ENCODE data around the gene HIRA.
"Not testable (repeated sequence)": the region's sequence is repeated elsewhere in the genome, so short reads cannot be mapped to it uniquely, and the experiment has no call there.

HIRA gene

GRCh38 chr22:19438298-19438697, 6.8 kb upstream of the HIRA start:
- no peak for DNase-seq

- DNase-seq = not testable (repeated sequence)
These were observed 5.1 kb upstream of the HIRA start for GRCh38 chr22:19436444-19437161.

DNA sequence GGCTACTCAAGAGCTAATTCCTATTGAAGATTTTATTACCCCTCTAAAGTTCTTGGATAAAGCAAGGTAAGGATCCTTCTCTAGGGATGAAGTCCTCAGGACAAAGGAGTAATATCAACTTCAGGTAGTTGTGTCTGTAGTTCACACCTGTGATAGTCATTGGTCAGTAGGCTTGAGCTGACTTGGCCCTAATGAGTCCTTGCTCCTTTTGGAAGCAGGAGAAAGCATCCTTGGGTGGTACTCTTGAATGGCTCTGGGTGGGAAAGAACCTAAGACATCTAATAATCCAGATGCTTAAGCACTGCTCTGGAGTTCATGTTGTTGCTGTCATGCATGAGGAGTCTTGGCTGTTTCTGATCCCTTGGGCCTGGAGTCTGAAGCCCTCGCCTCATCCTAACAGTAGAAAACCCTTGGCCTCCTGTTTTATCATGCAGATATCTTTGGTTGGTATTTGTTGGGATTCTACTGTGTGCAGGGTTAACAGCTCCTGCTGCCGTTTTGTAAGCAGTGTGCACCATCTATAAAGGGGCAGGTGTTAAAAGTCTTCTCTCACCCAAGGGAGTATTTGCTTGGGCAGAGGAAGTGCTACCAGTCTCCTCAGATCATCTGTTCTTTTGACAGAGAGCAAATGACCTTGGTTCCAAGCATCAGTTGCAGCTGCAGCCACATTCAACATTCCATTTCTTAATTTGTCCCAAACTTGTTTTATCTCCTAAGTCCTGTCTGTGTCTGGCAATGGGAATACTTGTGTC, 3.5 kb upstream of the HIRA start:
- DNase-seq = no peak

DNA sequence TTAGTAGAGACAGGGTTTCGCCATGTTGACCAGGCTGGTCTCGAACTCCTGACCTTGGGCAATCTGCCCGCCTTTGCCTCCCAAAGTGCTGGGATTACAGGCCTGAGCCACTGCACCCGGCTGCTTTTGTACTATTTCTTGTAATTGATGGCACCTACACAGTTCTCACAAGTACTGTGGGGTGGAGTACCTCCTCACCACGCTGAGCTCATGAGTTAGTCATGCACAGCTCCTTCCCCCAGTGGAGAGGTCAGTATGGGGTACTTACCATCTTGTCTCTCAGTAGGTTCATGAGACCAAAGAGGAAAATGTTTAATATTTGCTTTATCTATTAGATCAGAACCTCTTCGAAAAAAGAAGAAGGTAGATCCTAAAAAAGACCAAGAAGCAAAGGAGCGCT, 2.9 kb upstream of the HIRA start:
- DNase-seq = no peak

DNA sequence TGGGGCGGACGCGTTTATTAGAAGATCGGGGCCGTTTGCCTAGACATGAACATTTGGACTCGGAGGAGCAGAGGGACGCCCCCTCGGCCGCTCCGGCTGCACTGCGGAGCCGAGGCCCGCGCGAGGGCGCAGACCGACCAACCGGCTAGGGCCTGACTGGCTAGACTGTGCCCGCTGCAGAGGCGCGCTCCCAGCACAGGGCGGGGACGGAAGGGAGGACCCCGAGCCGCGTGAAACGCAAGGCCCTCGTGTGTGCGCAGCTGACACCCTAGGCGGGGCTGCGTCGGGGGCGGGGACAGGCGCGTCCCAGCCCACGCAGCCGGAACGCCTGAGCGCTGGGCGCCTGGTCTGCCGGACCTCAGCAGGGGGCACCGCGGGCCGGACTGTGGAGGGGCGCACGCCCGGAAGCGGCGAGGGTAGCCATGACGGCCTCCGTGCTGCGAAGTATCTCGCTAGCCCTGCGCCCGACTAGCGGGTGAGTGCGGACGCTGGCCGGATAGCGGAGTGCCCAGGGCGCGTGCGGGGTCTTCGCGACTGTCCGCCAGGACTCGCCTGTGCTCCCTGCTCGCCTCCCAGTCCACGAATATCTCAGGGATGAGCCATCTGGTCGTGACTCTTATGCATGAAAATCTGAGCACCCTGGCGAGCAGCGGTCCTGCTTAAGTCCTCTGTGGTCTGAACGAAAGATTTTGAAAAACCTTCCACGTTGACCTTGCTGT, 759 bp upstream of the HIRA start, which contains the start of gene MRPL40:
TSS of gene MRPL40 (plus strand) at position 413 of the 719 bp plus-strand sequence. CDS start at position 423, 10 bp downstream.
- peak; percentile 78 for DNase-seq

GRCh38 chr22:19430890-19431541, 517 bp downstream of the HIRA start:
- DNase-seq = no peak

DNA sequence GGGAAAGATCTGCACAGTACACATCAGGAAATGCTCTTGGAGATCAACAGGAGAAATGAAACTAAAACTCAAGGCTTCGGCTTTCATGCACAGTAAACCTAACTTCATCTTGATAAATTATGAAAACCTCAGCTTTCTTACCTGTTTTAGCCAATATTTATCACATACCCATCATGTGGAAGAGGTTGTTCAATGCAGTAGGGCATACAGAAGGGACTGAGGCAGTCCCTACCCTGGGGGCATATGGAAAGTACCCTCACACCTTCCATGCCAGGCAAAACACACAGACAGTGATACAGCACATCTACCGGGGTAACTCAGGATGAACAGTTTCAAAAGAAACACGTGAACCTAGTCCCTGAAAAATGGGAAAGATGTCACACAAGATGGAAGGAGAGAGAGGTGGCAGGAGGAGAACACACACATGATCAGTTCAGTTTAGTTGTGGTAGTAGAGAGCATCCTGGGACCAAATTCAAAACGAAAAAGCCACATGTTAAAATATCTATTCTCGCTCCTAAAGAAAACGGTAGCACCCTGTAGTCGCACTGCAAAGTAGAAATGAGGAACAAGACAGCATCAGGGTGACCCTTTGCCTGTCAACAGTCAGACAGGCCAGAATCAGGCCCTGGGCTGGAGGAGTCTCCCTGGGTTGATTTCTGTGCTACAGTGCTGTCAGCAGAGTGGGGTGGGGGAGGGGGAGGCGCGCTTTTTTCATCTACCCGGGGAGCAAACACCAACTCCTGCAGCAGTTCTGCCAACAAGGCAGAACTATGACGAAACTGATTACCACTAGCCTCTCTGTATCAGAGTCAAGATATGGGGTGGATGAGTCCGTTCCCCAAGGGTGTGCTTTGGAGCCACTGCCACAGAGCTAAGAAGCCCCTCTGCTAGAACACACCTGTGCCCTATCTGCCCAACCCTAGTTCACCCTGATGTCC, 1.3 kb downstream of the HIRA start:
- no peak for DNase-seq

DNA sequence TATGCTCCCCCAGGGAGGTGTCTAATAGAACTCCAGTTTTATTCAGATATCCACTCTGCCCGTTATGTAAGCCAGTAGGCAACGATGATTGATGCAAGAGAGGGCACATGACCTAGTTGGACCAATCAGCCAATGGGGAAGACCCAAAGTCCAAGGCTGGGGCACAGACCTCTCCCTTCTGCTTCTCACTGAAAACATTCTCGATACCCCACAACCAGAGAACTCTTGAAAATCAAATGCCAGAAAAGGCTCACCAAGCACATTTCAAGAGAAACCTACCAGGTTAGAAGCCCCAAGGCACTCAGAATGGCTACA, 7.4 kb downstream of the HIRA start:
- DNase-seq = no peak

- no peak for DNase-seq
These were observed 8.9 kb downstream of the HIRA start for GRCh38 chr22:19422440-19423301.

DNA sequence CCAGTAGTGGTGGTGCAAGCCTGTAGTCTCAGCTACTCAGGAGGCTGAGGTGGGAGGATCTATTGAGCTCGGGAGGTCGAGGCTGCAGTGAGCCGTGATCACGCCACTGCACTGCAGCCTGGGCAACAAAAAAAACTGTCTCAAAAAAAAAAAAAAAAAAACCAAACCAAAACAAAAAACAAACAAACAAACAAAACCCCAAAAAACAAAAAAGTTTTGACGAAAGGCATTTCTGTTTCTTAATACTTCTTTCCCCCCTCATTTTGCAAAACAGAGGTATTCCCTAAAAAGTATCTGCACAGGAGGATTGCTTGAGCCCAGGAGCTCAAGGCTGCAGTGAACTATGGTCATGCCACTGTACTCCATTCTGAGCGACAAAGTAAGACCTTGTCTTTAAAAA, 11.2 kb downstream of the HIRA start:
- no peak for DNase-seq

GRCh38 chr22:19419464-19420178, 11.9 kb downstream of the HIRA start:
- DNase-seq = no peak

GRCh38 chr22:19419086-19419463, 12.5 kb downstream of the HIRA start:
- DNase-seq = no peak

DNA sequence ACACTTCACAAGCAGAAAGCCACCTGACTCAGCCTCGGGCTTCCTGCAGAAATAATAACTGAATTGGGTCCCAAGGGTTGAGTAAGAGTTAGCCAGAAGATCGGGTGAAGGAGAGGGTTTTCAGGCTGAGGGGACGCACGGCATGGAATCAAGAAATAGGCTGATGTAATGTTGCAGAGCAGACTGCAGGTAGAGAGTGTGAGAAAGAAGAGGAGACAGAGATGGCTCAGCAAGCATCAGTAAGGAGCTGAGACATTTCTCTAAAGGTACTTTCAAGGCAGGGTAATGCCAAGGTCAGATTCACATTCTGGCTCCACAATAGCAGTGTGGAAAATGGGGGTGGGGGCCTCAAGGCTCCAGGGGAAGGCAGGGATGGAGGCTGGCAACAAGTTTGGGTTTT, 18.6 kb downstream of the HIRA start:
- DNase-seq = no peak

GRCh38 chr22:19412478-19412877, 19.1 kb downstream of the HIRA start:
- no peak for DNase-seq

- no peak for DNase-seq
These were observed 19.9 kb downstream of the HIRA start for GRCh38 chr22:19411690-19412045.

- no peak for DNase-seq
These were observed 20.4 kb downstream of the HIRA start for GRCh38 chr22:19410941-19411689.

DNA sequence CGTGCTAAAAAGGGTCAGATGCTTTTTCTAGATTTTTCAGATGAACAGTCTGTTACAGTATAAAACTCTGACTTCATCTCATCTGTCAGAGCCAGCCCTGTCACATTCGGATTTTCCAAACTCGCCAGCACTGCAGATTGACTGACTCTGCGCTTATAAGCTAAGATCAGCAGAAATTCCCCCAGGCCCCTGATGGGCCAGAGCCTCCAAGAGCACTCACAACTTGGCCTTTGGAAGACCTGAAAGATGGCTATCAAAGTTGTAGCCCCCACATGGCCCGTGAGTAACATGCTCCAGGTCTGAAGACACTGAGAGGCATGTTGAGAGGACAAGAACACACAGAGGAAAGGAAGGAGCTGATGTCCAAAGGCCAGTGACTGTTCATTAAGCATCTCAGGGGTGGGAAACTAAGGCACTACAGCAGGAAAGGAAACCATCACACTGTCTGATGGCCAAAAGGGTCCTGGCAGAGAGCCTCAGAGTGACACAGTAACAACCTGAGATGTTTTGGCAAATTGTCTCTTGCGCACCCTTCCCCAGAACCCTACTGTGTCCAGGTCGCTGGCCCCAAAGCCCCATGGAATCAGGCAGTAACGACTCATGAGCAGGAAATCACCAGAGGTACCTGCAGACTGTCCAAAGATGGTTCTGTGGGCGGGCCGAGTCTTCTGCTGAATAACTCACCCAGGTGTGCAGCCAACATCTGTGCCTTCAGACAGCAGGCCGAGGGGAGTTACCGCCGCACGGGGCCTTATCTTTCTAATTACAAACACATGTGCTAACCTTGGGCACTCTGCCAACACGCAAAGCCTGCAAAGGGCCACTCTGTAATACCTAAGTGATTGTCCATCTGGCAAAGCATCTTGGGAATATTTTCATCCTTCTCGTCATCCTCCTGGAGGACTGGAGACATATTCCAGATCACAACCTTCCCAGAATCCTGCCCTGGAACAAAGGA, 23.6 kb downstream of the HIRA start:
- DNase-seq = no peak

- no peak for DNase-seq
These were observed 24.7 kb downstream of the HIRA start for GRCh38 chr22:19406846-19407245.

Measured in NCI-H345 (cell line).